Astrocyte (in vitro differentiated cells and primary cell): Measurements from ENCODE around the gene PCDHA4. TPM values are rescaled to one million over a fixed set of nuclear protein-coding genes. Genes with fewer than 3 reads are reported as not detected.
"Not testable (repeated sequence)": the region's sequence is repeated elsewhere in the genome, so short reads cannot be mapped to it uniquely, and the experiment has no call there.

Experiments
- DNase-seq: peaks from one replicate; pipeline ENCODE4 v3.0.0-alpha.2; 2010; ENCODE audit warnings: low read depth
- FAIRE-seq: peaks from 2 replicates; lab custom pipeline; 2011; peaks lifted over from hg19 to GRCh38; lab: Jason Lieb, UNC
- H2AFZ ChIP-seq: 2 replicates; pipeline ENCODE4 v1.6.0; 2012; ENCODE audit warnings: low read depth, low read length, inconsistent platforms
- H3K27ac ChIP-seq: 2 replicates; pipeline ENCODE4 v1.5.1; 2011; ENCODE audit warnings: low read depth, low read length, inconsistent platforms
- H3K27me3 ChIP-seq: 2 replicates; pipeline ENCODE4 v1.6.0; 2011; ENCODE audit warnings: low read length, inconsistent platforms; ENCODE audit not compliant: insufficient read depth
- H3K36me3 ChIP-seq: 2 replicates; pipeline ENCODE4 v1.5.1; 2011; ENCODE audit warnings: low read length, inconsistent platforms; ENCODE audit not compliant: insufficient read depth
- H3K4me1 ChIP-seq: 2 replicates; pipeline ENCODE4 v1.5.1; 2011; ENCODE audit warnings: low read length, inconsistent platforms; ENCODE audit not compliant: insufficient read depth
- H3K4me2 ChIP-seq: 2 replicates; pipeline ENCODE4 v1.6.0; 2012; ENCODE audit warnings: low read length, inconsistent platforms
- H3K4me3 ChIP-seq: 2 replicates; pipeline ENCODE4 v1.5.1; 2011; ENCODE audit warnings: low read depth, mild to moderate bottlenecking, low read length, inconsistent platforms; ENCODE audit not compliant: insufficient read depth
- H3K79me2 ChIP-seq: 2 replicates; pipeline ENCODE4 v1.6.0; 2012; ENCODE audit warnings: mild to moderate bottlenecking, low read length, inconsistent platforms; ENCODE audit not compliant: insufficient read depth
- H3K9ac ChIP-seq: 2 replicates; pipeline ENCODE4 v1.6.0; 2012; ENCODE audit warnings: mild to moderate bottlenecking, low read length, inconsistent platforms
- H3K9me3 ChIP-seq: 2 replicates; pipeline ENCODE4 v1.5.1; 2012; ENCODE audit warnings: low read depth, mild to moderate bottlenecking, low read length, inconsistent platforms; ENCODE audit not compliant: insufficient read depth
- H4K20me1 ChIP-seq: 2 replicates; pipeline ENCODE4 v1.6.0; 2012; ENCODE audit warnings: low read length, inconsistent platforms; ENCODE audit not compliant: insufficient read depth
- H3K27ac Mint-ChIP-seq: one replicate; pipeline ENCODE4 v1.8.0; 2021; ENCODE audit warnings: mild to moderate bottlenecking, mixed read lengths; ENCODE audit not compliant: unreplicated experiment
- H3K27me3 Mint-ChIP-seq: one replicate; pipeline ENCODE4 v1.8.0; 2021; ENCODE audit warnings: low read depth, mixed read lengths; ENCODE audit not compliant: unreplicated experiment
- H3K36me3 Mint-ChIP-seq: one replicate; pipeline ENCODE4 v1.8.0; 2021; ENCODE audit warnings: low read depth, mixed read lengths; ENCODE audit not compliant: unreplicated experiment
- H3K4me1 Mint-ChIP-seq: one replicate; pipeline ENCODE4 v1.8.0; 2021; ENCODE audit warnings: low read depth, mixed read lengths; ENCODE audit not compliant: unreplicated experiment
- H3K4me3 Mint-ChIP-seq: one replicate; pipeline ENCODE4 v1.8.0; 2021; ENCODE audit warnings: mild to moderate bottlenecking, moderate library complexity, mixed read lengths; ENCODE audit not compliant: unreplicated experiment
- H3K9me3 Mint-ChIP-seq: one replicate; pipeline ENCODE4 v1.8.0; 2021; ENCODE audit warnings: mild to moderate bottlenecking, mixed read lengths; ENCODE audit not compliant: unreplicated experiment
- EZH2 ChIP-seq: IDR thresholded peaks from 2 replicates; pipeline ENCODE4 v1.6.1; 2012; ENCODE audit warnings: mild to moderate bottlenecking, low read length, inconsistent platforms; ENCODE audit not compliant: insufficient read depth
- total RNA-seq: library from RNA; stranded (reverse); gene quantifications from 2 replicates; pipeline ENCODE4 v1.2.1, GENCODE V29; 2021
- TF ChIP-seq, protein P1 (sequence below): IDR thresholded peaks from 2 replicates; pipeline ENCODE4 v1.5.1; 2011; ENCODE audit warnings: low read depth, mild to moderate bottlenecking, inconsistent platforms, low read length, moderate library complexity; ENCODE audit not compliant: insufficient read depth

Gene PCDHA4
- total RNA-seq, 1 donor from 2014 or later, result 9.6 TPM

DNA sequence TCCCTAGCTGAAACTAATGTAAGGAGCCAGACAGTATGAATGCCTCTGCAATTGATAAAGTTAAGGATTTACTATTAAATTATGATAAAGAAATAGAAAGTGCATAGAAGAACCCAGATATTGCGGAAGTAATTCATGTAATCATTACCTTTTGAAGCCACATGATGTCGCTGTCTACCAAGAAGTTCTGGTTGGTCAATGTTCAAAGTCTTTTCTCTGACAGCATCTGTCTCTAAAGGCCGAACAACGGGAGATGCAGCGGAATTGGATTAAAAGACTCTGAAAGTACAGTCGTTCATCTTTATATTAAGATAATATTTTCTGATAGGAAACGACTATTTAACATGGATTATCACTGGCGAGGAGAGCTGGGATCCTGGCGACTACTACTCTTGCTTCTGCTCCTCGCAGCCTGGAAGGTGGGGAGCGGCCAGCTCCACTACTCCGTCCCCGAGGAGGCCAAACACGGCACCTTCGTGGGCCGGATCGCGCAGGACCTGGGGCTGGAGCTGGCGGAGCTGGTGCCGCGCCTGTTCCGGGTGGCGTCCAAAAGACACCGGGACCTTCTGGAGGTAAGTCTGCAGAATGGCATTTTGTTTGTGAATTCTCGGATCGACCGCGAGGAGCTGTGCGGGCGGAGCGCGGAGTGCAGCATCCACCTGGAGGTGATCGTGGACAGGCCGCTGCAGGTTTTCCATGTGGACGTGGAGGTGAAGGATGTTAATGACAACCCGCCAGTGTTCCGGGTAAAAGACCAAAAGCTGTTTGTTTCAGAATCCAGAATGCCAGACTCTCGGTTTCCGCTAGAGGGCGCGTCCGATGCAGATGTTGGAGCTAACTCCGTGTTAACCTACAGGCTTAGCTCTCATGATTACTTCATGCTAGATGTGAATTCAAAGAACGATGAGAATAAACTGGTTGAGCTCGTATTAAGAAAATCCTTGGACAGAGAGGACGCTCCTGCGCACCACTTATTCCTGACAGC, 34.4 kb downstream of the PCDHA4 start, which contains the start of gene PCDHA8:
TSS of gene PCDHA8 (plus strand) at position 210 of the 985 bp plus-strand sequence. CDS start at position 345, 135 bp downstream.
- peaks cover 3% of the 10 kb centered on the region for H3K9me3 ChIP-seq
- Mint-ChIP-seq H3K27ac (no peak within 1 kb of the TSS), H3K36me3 (peaks cover 16% of the 10 kb centered on the region), H3K4me3 (no peak within 1 kb of the TSS), H3K27me3 (no peaks in the 10 kb centered on the region), H3K9me3 (peaks cover 5% of the 10 kb centered on the region), H3K4me1 (no peaks in the 10 kb centered on the region)
- H3K4me3 ChIP-seq, result no peak within 1 kb of the TSS
- no peak within 1 kb of the TSS for H2AFZ ChIP-seq
- FAIRE-seq (no peak), DNase-seq (no peak)
- TF ChIP-seq, protein P1, sequence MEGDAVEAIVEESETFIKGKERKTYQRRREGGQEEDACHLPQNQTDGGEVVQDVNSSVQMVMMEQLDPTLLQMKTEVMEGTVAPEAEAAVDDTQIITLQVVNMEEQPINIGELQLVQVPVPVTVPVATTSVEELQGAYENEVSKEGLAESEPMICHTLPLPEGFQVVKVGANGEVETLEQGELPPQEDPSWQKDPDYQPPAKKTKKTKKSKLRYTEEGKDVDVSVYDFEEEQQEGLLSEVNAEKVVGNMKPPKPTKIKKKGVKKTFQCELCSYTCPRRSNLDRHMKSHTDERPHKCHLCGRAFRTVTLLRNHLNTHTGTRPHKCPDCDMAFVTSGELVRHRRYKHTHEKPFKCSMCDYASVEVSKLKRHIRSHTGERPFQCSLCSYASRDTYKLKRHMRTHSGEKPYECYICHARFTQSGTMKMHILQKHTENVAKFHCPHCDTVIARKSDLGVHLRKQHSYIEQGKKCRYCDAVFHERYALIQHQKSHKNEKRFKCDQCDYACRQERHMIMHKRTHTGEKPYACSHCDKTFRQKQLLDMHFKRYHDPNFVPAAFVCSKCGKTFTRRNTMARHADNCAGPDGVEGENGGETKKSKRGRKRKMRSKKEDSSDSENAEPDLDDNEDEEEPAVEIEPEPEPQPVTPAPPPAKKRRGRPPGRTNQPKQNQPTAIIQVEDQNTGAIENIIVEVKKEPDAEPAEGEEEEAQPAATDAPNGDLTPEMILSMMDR, result peak; percentile 5
- TF ChIP-seq EZH2, result no peak
- no peak within 1 kb of the TSS for H3K4me2 ChIP-seq
- H3K9ac ChIP-seq, result no peak within 1 kb of the TSS
- H3K27me3 ChIP-seq, result no peaks in the 10 kb centered on the region
- H4K20me1 ChIP-seq, result no peaks in the 10 kb centered on the region
- no peaks in the 10 kb centered on the region for H3K79me2 ChIP-seq
- H3K4me1 ChIP-seq, result no peaks in the 10 kb centered on the region
- H3K27ac ChIP-seq, result no peak within 1 kb of the TSS
- H3K36me3 ChIP-seq, result no peaks in the 10 kb centered on the region

DNA sequence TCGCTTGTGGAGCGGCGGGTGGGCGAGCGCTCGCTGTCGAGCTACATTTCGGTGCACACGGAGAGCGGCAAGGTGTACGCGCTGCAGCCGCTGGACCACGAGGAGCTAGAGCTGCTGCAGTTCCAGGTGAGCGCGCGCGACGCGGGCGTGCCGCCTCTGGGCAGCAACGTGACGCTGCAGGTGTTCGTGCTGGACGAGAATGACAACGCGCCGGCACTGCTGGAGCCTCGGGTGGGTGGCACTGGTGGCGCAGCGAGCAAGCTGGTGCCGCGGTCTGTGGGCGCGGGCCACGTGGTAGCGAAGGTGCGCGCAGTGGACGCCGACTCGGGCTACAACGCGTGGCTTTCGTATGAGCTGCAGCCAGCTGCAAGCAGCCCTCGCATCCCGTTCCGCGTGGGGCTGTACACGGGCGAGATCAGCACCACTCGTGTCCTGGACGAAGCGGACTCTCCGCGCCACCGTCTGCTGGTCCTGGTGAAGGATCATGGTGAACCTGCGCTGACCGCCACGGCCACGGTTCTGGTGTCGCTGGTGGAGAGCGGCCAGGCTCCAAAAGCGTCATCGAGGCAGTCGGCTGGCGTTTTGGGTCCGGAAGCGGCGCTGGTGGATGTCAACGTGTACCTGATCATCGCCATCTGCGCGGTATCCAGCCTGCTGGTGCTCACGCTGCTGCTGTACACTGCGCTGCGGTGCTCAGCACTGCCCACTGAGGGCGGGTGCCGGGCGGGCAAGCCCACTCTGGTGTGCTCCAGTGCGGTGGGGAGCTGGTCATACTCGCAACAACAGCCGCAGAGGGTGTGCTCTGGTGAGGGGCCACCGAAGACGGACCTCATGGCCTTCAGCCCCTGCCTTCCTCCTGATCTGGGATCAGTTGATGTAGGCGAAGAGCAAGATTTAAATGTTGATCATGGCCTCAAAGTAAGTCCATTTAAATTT, 36.2 kb downstream of the PCDHA4 start:
- Mint-ChIP-seq H3K4me1 (no peaks in the 10 kb centered on the region), H3K36me3 (peaks cover 16% of the 10 kb centered on the region)

DNA sequence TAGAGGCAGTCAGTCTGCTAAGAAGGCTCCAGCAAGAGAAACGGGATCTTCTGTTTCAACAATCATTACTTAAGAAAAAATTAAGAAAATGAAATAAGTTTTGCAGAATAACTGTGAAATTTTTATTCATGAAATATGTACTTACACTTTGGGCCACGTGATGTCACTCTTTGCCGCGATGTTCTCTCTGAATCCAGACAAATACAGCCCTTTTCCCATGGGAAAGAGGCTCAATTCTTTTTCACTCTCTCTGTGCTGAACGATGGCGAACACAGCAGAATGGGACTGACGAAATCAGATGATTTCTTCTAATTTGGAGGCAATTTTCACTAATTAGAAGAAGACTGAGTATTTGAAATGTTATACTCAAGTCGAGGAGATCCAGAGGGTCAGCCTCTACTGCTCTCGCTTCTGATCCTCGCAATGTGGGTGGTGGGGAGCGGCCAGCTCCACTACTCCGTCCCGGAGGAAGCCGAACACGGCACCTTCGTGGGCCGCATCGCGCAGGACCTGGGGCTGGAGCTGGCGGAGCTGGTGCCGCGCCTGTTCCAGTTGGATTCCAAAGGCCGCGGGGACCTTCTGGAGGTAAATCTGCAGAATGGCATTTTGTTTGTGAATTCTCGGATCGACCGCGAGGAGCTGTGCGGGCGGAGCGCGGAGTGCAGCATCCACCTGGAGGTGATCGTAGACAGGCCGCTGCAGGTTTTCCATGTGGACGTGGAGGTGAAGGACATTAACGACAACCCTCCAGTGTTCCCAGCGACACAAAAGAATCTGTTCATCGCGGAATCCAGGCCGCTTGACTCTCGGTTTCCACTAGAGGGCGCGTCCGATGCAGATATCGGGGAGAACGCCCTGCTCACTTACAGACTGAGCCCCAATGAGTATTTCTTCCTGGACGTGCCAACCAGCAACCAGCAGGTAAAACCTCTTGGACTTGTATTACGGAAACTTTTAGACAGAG, 41.6 kb downstream of the PCDHA4 start, which contains the start of gene PCDHA9:
TSS of gene PCDHA9 (plus strand) at position 244 of the 964 bp plus-strand sequence. CDS start at position 358, 114 bp downstream.
- DNase-seq, H3K4me3 ChIP-seq, H3K9me3 ChIP-seq, H3K4me2 ChIP-seq, H3K9ac ChIP-seq, H4K20me1 ChIP-seq, H2AFZ ChIP-seq, H3K36me3 ChIP-seq, H3K4me1 ChIP-seq, H3K27ac ChIP-seq, H3K9me3 Mint-ChIP-seq, H3K27me3 Mint-ChIP-seq, H3K4me1 Mint-ChIP-seq, FAIRE-seq, H3K79me2 ChIP-seq, H3K27me3 ChIP-seq, H3K27ac Mint-ChIP-seq: not testable (repeated sequence)
- Mint-ChIP-seq H3K36me3 (peaks cover 13% of the 10 kb centered on the region), H3K4me3 (peak within 1 kb of the TSS; percentile 76)

More for the DNA sequence above, 36.2 kb downstream of the PCDHA4 start:
- Histone ChIP-seq H3K9me3 (no peaks in the 10 kb centered on the region), H4K20me1 (no peaks in the 10 kb centered on the region), H3K27ac (no peak overlapping the region), H3K36me3 (no peaks in the 10 kb centered on the region), H3K4me3 (no peak overlapping the region), H3K4me2 (no peak overlapping the region), H3K27me3 (no peaks in the 10 kb centered on the region), H3K79me2 (no peaks in the 10 kb centered on the region), H3K9ac (no peak overlapping the region), H3K4me1 (no peaks in the 10 kb centered on the region), H2AFZ (no peak overlapping the region)
- peaks cover 5% of the 10 kb centered on the region for H3K9me3 Mint-ChIP-seq
- DNase-seq (no peak), FAIRE-seq (no peak)
- H3K27me3 Mint-ChIP-seq, result no peaks in the 10 kb centered on the region
- no peak overlapping the region for H3K27ac Mint-ChIP-seq
- no peak for TF ChIP-seq EZH2
- TF ChIP-seq, protein P1, result no peak
- H3K4me3 Mint-ChIP-seq, result no peak overlapping the region
